GM19324 (cell line): ENCODE measurements around the gene SFXN5.

Source experiments
- ATAC-seq: cut with Tn5 transposase; IDR thresholded peaks from one replicate; pipeline ENCODE4 v1.9.1; 2021; ENCODE audit warnings: mild to moderate bottlenecking, moderate library complexity; ENCODE audit not compliant: unreplicated experiment, low FRiP score

SFXN5 gene

DNA sequence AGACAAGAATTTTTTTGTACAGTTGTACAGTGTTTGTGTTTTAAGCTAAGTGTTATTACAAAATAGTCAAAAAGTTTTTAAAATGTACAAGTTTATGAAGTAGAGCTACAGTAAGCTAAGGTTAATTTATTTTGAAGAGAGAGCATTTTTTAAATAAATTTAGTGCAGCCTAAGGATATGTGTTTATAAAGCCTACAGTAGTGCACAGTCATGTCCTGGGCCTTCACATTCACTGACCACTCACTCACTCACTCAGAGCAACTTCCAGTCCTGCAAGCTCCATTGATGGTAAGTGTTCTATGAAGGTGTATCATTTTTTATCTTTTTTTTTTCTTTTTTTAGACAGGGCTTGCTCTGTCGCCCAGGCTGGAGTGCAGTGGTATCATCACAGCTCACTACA is 44.2 kb downstream of the SFXN5 start:
- no peak for ATAC-seq

DNA sequence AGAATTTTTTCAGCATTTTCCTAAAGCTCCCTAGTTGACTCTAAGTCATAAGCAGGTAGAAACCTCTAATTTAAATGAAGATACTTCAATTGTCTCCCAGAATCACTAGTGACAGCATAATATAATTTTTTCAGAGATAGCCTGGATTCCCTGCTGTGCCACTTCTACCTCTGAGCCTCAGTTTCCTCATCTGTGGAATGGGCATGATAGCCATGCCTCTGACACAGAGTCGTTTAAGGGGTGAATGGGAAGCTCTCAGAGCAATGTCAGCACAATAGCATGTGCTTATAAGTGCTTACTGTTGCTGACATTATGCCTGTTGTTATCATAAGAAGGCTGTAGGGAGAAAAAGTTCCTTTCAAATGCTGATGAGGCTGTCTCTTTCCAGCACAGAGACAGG is 48.0 kb downstream of the SFXN5 start:
- no peak for ATAC-seq

DNA sequence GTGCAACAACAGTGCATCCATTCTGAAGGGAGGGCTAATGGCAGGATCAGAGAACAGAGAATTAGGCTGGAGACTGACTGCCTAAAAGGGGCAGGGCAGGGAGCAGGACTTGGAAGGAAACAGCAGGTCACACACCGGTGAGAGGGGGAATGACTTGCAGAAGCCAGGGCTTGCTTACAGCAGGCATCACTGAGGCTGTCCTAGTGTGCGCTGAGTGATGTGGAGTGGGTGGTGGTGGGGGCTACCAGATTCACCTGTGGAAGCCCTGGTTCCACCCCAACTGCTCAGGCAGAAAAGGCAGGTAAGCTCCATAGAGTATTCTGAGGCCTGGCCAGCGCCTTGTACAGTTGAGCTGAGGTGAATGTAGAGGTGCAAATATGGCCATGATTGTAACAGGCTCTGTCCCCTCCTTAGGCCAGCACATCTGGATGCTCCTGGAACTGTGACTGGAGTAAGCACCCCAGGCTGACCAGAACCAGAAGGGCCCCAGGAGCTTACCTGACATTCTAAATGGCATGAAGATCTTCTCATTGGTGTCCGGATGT is 49.4 kb downstream of the SFXN5 start:
- no peak for ATAC-seq

DNA sequence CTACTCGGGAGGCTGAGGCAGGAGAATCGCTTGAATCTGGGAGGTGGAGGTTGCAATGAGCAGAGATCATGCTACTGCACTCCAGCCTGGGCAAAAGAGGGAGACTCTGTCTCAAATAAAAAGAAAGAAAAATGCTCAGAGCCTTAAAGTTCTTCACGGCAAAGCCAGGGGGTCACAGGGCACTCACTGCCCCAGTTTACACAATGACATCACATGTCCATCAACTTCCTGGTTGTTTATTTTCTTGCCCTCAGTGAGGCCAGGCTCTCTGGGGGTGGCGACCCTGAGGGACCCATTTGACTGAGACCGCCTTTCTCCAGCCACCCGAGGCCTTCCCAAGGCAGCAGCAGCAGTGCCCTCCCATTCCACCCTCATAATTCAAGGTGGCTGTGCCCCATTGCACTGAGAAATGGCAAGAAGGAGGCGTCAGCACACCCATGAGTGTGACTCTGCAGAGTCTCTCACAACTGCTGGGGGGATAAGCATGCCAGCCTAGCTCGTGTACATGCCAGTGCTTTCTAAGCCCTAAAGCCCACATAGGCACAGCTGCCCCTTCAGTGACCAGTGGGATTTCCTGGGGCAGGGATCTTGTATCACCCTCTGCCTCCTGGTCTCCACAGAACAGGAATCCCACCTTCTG is 50.0 kb downstream of the SFXN5 start:
- no peak for ATAC-seq

DNA sequence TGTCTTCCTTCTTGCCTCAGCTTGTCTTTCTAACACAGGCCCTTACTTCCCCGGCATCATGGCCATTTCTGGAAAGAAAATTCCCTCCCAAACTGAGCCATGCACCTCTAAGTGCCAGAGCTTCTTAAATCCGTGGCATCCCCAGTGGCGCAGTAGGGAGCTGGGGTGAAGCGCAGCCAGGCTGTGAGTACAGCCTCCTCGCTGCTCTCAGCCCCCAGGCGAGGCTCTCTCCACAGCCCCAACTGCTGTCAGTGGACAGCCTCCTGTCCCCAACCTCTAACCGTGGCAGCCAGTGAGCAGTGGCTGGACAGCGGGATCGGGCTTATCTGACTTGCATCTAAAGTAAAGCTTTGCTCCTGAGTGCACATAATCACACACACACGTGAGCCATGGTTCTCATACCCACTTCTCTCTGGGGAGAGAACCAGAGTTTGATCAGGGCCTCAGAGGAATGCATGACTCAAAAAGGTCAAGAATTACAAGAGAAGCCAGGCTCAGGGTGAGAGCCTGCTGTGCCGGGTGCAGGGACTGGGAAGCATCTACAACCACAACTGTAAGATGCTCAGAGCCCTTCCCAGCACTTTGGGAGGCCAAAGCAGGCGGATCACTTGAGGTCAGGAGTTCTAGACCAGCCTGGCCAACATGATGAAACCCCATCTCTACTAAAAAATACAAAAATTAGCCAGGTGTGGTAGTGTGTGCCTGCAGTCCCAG is 50.7 kb downstream of the SFXN5 start:
- ATAC-seq = no peak

DNA sequence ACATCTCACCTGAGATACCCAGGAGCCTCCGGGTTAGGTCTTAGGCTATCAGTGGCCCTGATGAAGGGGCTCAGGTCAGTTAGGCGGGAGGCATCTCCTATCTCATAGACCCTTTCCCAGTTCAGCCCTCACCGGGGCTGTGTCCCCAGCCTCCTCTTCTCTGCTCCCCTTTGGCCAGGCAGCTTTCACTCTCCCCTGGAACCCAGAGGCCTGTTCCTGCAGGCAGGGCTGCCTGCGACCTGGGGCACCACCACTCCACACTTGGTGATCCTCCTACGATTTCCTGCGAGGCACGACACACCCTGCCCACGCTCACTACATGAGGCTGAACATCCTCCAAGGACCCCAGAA is 51.2 kb downstream of the SFXN5 start:
- no peak for ATAC-seq

DNA sequence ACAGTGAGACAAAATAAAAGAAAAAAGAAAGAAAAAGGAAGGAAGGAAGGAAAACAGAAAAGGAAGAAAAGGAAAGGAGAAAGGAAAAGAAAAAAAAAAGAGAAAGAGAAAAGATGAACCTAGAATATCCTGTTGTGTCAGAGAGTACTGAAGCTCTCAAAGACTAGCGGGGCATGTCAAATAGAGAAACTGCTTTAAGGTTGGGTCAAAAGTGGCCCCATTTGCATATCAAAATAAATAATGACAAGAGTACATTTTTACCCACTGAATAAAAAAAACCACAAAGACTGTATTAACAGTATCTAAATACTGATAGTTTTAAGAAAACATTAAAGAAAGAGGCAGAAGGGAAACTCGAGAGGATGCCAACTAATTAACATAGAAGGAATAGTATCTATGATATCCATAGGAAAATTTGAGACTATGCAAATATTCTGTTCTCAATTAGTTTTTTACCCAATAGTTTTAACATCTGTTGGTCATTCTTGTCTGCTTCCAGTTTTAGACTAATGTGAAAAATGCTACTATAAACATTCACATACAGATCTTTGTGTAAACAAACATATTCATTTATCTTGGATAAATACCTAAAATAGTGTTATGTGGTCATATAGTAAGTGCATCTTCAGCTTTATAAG is 53.2 kb downstream of the SFXN5 start:
- no peak for ATAC-seq

DNA sequence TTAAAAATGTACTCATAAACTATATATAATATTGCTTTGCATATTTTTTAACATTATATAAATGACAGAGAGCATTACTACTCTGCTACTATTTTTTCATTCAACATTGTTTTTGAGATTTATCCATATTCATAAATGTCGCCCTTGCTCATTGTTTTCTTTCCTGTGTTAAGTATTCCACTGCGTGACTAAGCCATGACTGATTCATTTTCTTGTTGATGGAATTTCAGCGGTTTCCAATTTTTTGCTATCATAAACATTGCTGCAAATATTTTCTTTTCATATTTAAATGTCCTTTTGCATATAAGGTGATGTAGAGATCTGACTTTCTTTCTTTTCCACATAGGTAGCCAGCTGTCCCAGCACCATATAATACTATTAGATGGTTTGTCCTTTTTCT is 57.6 kb downstream of the SFXN5 start:
- no peak for ATAC-seq

DNA sequence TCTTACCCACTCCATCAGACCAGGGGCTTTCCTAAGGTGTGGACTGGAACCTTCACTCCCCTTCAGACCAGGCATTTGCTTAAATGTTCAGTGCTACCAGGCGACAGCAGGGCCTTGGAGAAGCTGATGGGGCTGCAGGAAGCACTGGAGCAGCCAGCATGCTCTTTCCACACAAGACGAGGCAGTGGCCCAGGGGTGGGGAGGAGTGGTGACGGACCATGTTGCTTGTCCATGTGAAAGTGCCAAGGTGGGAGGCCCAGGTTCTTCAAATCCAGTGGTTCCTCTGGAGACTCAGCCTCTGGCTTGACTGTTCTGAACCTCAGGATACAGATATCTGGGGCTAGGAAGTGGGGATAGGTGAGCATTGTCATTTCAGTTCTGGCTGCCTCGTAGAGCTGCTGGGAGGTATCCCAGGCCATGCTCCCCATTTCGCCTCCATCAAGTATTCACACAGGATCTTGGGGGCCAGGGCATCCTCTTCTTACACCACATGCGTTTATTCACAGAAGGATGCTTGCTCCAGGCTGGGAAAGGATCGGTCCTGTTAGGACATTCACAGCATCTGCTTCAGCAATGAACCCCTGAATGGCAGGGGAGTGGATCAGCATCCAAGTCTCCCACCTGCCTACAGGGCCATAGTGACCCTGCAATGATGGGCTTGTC is 62.2 kb downstream of the SFXN5 start:
- no peak for ATAC-seq

DNA sequence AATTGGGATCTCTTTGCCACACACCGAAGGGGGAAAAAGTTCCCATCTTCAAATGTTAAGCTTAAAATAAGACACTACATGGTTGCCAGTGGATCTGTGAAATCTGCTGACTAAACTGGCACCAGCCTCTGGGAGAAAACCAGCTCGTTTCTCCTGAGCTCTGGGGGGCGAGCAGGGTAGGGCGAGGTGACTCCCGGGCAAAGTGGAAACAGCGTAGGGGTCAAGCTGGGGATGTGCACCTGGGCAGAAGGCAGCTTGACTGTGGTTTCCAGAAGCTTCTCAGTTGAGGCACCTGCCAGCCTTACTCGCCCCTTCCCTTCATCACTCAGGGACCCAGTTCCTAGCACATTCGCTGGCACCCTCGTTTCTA is 62.8 kb downstream of the SFXN5 start:
- ATAC-seq = no peak

DNA sequence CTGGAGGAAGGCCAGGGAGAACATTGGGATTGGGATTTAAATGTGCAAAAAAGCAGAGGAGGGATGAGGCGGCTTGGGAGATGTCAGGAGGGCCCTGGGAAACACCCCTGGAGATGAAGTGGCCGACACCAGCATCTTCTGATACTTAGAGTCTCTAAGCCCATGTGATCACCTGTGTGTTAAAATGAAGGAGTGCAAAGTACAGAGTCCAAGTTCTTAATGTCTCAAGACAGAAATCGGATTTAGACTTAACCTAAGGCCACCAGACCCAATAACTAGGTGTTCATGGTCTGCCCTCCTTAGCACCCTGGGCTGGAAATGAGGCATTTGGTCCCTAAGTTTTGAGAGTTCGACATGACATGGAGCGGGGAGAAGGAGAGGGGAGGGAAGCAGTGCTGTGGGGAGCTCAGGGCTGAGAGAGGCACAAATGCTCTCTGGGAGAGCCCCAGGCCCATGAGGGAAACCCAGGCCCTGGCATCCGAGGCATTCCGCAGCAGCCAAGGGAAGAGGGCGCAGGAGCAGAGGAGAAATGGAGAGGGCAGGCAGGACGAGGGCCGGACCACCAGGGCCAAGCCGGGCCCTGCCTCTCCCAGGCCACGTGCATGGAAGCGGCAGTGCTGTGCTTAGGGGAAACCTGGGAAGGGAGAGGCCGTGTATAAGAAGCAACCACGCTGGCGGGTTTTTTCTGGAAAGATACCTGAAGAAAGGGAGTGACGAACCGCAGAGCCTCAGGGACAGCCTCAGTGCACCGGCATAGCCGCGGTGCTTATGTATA is 63.3 kb downstream of the SFXN5 start:
- ATAC-seq = no peak

DNA sequence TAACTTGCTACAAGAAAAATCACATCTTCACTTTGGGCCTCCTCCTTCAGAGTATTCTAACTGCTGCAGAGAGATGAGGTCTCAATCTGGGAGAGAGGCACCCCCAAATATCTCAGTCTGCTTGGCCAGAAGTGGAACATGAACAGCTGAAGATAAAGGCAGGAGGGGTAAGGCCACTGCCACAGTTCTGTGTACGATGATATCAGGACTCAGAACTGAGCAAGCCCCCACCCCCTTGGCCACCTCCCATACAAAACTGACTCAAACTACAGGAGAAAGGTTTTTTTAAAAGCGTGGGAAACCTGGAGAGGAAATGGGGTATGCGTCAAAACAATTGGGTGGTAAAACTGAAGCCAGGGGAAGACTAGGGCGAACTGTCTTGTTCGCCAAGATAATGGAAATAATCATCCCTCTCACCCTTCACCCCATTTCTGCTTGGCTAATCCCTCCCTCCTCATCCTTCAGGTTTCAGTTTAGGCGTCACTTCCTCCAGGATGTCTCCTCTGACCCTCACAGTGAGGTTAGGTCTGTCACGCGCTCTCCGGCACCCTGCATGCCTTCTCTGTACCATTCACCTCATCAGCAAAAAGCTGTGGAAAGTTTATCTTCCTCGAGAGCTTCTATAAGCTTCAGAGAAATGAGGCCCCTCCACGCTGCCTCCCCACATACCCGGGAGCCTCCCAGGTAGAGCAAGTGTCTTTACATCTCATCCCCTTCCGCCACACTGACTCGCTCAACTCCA is 64.4 kb downstream of the SFXN5 start:
- ATAC-seq = no peak

DNA sequence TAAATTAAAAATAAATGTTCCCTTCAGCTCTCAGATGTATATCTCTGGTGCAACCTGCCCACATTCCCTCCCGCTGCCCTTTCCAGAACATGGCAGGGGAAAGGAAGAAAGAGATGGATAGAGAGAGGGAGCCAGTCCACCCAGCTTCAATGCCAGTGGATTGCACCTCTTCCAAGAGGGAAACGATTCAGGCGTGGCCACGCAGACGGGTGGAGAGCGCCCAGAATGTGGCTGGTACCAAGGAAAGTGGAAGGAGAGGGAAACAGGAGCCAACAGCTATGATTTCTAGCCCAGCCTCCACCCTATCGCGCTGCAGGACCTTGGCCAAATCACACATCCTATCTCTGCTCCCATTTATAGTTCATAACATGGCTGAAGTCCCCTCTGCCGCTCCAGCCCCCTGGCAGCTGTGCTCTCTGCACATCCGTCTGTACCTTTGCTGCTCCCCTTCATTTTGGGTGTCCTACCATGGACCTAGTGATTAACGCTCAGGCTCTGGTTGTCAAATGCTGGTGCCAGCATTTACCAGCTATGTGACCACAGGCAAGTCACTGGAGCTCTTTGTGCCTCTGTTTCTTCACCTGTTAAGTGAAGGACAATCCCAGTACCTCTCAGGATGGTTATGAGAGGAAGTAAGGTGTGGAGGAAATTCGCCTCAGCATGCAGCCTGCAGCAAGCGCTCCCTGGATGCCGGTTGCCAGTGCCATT is 66.5 kb downstream of the SFXN5 start:
- ATAC-seq = no peak

DNA sequence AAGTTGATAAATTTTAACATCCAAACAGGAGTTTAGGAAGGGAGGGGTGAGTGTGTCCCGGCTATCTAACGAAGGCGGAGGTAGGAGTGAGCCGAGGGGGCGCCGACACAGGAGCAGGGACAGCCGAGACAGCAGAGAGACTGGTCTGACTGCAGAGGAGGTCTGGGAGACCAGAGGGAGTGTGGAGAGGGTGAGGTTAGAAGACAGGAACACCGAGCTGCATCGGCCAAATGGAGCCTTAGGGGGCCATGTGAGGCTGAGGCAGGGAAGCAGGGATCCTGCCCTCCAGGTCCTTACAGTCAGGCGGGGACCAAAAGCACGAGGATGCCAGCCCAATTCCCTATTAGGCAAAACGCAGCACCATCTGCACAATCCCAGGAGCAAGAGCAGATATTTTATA is 67.0 kb downstream of the SFXN5 start:
- no peak for ATAC-seq

DNA sequence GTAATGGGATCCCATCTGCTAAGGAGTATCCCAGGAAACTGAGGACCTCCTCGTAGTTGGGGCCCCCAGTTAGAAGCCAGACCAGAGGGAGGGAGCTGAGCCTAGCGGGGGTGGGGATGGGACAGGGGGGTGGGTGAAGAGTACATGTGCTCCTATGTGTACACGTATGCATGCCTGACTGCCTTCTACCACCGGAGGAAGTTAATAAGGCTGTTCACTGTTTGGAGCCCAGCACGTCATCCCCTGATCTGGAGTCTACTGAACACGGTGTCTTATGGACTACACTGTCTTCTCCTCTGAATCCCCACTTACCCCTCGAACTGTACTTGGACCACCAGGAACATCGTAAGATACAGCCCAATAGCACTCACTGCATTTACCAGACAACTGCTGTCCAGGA is 68.5 kb downstream of the SFXN5 start:
- no peak for ATAC-seq

DNA sequence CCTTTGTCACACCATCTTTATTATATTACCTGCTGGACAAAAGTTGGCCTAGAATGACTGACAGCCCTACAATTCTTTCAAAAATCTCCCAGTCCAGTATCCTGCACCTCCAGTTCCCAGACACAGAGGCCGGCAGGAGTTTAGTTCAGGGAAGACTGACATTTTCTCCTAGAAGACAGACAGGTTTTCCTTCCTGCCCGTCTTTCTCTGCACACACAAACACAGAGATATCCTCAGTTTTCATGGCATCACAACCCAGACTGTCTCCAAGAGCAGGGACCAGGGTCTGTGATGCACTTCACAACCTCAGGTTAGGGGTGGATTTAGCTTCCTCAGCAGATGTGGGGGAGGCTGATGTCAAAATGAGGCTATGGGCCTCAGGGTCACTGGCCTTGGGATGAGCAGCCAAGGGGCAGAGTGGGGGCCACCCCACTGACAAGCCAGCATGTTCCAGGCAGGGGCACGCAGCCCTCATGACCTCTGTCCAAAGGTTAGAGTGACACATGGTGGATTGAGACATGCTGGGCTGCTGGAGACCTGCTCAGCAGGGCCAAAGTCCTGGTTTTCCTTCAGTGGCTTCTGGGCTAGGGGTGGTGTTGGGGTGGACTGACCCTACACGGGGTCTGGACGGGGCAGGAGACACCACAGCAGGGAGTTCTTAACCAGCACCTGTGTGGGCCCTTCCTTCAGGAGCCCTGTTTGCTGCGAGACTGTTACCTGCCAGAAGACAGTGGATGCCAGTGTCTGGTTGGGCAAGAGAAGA is 70.5 kb downstream of the SFXN5 start:
- ATAC-seq = no peak

DNA sequence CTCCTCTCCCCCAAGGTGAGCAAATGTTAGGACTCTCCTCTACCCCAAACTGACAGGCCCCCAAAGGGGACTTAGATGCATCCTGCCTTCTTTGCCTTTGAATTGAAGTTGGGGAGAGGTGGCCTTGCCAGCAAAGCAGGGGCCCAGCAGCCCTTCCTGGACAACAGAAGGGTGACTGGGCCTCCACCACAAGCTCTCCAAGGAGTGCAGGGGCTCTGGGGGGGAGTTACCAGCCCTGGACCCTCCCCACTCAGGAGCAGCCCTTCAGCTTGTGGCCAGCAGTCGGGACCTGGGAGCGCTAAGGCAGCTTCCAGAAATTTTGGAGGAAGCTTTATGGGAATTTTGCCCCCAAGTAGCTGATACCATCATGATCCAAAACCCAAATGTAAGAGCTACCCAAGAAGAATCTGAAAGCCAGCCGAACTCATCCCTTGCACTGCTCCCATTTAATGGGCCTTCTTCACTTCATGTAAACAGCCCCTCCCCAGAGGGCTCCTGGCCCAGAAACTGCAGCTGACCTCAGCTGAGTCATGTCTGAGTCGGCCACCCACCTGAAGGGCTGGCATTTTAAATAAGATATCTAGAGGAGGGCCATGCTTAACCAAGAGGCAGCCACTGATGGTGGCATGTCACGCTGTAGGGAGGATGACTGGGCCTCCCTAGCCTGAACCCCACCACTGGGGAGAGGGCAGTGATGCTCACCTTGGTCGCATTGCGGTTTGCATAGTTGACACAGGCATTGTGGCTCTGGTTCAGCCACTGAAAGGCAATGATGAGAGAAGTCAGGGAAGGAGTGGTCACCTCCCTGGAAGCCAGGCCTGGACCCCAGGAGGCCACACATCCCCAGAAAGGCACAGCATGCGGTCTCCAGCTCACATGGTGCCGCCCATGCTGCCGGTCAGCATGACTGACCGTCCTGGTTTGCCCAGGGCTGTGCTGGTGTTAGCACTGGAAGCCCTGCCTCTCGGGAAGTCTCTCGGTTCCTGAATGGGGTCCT is 71.5 kb downstream of the SFXN5 start:
- no peak for ATAC-seq
